Hematopoietic multipotent progenitor cell treated with erythropoietin and hydrocortisone succinate and interleukin-3 and kit ligand, for 4 days (in vitro differentiated cells): ENCODE results near the gene MAP2K2.
A peak's percentile ranks its signal among the peaks of the same experiment; 100 is the strongest.

Experiments used
- DNase-seq: peaks from one replicate; pipeline ENCODE4 v3.0.0-alpha.2; 2015

Gene MAP2K2

DNA sequence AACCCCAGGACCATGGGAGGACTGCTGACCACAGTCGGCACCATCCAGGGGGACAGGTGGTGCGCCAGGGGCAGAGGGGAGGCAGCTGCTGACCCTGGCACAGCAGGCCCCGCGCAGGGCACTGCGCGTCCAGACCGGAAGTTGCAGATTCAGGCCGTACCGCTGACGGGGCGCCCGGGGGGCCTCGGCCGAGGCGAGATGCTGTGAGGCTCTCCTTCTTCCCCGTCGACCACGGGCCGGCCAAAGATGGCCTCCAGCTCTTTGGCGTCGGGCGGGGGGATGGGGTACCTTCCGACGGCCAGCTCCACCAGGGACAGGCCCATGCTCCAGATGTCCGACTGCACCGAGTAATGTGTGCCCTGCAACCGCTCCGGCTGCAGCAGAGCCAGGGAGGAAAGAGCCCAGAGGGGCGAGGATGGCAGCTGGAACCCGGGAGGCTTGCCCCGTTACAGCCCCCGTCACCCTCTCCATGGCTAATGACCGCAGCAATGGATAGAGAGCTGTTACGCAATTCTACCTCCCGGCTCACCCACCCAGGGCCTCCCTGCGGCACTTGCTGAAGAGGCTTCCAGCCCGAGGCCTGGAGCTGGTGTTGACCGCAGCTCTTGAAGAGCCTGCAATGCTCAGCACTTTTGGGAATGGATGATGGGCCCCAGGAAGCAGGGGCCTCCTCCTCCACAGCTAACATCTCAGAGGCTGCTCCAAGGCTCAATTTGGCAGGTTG, 24.7 kb downstream of the MAP2K2 start:
- DNase-seq: no peak

- DNase-seq: no peak
These were observed 25.4 kb downstream of the MAP2K2 start for GRCh38 chr19:4098493-4098892.

DNA sequence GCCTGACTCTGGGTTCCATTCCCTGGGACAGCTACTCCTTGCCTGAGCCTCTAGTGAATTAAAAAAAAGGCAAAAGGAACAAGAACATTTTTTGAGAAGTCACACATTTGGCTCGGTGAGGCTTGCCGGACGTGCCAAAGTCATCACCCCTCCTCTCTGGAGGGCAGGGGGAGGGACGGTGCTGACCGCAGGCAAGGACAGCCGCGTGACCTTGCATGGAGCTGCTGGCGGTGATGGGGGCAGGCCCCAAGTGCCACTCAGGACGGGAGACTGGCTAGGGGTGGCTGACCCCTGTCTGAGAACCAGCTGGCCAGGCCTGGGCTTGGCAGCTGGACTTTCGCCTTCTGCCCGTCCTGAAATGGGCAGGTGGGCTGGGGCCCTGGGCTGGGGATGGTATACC, 26.4 kb downstream of the MAP2K2 start:
- no peak for DNase-seq

GRCh38 chr19:4096049-4096892, 27.7 kb downstream of the MAP2K2 start:
- DNase-seq: no peak

- no peak for DNase-seq
These were observed 28.5 kb downstream of the MAP2K2 start for GRCh38 chr19:4095488-4095844.

DNA sequence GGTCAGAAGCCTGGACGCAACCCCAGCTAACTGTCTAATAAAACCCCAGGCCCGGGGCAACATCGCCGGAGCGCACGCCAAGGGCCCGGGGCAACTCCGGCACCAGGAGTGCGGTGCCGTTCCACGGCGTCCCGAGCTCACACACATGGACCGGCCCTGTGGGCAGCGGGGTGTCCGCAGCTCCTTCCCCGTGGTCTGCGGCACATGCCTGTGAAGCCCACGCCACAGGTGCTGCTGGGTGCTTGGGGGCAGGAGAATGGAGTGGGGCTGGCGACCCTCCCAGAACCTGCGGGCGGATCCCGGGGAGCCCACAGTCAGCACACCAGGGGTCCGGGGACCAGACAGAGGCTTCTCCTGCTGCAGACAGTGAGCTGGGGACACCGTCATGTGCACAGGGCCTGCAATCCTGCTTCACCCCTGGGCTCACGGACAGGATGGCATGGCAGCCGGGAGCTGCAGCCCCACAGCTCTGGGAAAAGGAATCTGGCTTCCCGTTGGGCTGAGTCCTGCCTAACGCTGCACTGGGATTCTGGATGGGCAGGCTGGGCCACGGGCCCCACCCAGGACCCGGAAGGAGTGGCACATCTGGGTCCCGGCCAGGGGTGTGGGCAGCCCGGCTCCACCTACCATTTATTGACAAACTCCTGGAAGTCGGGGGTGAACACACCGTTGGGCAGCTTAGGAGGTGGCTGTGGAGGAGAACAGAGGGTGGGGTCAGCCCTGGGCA, 29.0 kb downstream of the MAP2K2 start:
- DNase-seq: no peak

- DNase-seq: no peak
These were observed 29.6 kb downstream of the MAP2K2 start for GRCh38 chr19:4094291-4094690.

DNA sequence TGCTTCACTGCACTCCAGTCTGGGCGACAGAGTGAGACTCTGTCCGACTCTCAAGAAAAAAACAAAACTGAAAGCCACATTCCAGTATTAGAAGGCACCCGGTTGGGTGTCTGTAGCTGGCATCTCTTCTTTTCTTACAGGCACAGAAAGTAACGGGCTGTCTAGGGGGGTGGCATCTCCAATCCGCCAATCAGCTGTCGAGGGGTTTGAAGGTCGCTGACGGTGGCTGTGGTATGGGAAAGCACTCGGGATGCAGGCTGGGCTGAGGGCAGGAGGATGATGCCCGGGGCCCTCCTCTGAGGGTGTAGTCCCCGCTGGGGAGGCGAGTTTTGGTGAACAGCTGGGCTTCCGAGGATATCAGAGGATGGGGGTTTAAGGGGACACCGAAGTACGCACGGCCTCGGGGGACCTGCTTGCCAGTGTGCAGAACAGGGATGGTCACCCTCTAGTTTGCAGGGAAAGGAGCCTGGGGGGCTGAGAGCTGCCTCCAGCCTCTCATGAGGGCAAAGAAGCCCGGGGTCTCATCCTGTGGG, 30.2 kb downstream of the MAP2K2 start:
- DNase-seq: no peak

DNA sequence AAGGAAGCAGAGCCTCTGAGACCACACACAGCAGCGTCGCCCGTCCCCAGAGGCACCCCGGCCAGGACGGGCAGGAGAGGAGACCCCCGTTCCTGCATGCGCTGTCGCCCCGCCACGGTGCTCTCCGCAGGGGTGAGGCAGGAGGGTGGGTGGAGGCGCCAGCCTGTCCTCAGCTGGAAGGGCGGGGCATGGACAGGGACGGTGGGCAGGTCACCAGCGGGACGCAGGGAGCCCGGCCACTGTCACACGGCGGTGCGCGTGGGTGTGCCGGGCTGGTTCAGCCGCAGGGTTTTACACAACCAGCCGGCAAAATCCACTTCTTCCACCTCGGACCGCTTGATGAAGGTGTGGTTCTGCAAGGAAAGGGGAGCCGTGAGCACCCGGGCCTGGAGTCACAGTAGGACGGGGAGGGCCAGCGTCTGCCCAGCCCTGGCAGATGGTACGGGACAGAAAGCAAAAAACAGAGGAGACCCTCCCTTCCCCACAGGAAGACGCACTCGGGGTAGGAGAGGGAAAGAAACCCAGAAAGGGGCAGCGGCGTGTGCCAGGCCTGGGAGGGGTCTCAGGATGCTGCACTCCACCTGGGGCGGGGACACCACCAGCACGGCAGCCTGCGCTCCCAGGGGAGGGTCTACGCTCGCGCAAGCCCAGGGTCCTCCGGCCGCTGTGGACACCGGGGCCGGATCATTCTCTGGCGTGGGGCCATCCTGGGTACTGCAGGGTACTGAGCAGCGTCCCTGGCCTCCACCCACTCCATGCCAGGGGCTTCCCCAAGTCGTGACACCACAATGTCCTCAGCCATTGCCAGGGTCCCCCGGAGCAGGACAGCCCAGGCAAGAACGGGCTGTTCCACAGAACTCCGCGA, 33.3 kb downstream of the MAP2K2 start:
- no peak for DNase-seq

DNA sequence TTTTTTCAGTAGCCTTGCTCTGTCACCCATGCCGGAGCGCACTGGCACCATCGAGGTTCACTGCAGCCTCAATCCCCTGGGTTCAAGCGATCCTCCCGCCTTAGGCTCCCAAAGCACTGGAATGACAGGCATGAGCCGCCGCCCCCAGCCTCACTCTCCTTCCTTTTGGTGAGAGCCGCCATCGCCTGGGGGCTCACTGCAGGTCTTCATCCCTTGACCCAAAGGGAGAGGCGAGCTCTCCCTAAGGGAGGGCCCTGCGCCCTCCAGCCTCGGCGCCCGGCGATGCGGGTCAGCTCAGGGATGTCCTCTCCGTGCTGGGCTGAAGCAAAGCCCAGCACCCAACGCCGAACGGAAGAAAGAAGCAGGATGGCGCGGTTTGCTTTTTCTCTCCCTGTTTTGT, 34.0 kb downstream of the MAP2K2 start:
- DNase-seq: no peak

- DNase-seq: peak; percentile 94
These were observed 34.5 kb downstream of the MAP2K2 start for GRCh38 chr19:4089400-4089908.

DNA sequence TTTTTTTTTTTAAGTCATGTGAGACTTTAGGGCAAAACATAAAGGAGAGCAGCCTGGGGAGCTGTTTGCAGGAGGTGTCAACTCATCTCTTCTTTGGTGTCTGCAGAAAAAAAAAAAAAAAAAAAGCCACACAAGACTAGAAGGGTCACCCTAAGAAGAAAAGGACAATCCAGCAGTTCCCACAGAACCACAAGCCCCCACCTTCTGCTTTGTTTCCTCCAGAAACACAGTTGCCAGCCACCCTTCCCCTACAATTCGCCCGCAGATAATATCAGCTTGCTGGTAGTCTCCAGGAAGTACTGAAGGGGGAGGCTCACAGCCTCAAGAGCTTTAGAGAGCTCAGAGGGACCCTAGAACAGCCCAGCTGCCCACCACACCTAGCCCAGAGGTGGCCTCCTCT, 34.9 kb downstream of the MAP2K2 start:
- peak; percentile 97 for DNase-seq

- no peak for DNase-seq
These were observed 35.9 kb downstream of the MAP2K2 start for GRCh38 chr19:4087787-4088679.

- no peak for DNase-seq
These were observed 37.5 kb downstream of the MAP2K2 start for GRCh38 chr19:4086411-4086867.

GRCh38 chr19:4084547-4084877, 39.4 kb downstream of the MAP2K2 start:
- DNase-seq: no peak

DNA sequence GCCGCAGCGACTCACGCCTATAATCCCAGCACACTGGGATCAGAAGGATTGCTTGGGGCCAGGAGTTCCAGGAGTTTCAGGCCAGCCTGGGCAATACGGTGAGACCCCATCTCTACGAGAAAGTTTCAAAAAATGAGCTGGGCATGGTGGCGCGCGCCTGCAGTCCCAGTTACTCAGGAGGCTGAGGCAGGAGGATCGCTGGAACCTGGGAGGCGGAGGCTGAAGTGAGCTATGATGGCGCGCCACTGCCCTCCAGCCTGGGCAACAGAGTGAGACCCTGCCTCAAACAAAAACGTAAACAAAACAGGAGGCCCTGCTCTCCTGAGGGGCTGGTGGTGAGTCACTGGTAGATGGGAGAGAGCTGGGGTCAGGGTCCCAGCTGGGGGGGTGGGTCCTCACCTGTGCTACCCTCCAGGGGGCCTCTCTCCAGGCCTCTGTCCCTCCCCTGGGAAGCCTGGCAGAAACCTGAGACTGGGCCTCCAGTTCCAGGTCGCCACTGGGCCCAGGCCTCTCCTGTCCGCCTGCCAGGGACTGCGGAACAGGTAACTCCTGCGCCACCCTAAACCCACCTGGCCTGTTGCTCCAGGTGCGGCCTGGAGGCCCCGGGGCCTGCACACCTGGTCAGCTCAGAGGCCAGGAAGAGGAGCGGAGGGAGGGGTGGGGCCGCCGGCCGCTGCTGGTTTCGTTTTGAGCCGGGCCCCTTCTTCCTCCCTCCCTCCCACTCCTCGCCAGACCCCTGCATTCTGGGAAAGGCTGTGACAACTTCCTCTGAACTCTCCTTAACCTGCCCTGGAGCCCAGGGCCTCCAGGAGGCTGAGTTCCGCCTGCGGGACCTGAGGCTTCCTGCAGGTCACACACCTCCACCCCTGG, 40.0 kb downstream of the MAP2K2 start:
- peak; percentile 62 for DNase-seq

DNA sequence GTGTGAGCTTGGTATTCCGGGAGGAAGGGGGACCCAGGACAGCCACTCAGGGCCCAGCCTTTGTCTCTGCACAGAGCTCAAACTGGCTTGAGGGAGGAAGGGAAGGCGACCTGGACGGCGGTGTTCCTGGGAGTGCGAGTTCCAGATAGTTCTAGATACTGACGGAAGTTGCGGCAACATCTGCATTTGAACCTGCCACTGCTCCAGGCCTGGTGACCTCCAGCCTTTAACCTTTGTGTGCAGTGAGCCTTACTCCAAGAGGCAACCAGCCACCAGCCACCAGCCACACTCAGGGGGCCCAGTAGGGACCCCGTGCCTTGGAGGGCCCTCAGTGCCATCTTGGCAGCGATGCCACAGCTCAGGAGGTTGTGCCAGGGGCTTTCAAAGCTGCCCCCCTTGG, 41.8 kb downstream of the MAP2K2 start:
- no peak for DNase-seq

DNA sequence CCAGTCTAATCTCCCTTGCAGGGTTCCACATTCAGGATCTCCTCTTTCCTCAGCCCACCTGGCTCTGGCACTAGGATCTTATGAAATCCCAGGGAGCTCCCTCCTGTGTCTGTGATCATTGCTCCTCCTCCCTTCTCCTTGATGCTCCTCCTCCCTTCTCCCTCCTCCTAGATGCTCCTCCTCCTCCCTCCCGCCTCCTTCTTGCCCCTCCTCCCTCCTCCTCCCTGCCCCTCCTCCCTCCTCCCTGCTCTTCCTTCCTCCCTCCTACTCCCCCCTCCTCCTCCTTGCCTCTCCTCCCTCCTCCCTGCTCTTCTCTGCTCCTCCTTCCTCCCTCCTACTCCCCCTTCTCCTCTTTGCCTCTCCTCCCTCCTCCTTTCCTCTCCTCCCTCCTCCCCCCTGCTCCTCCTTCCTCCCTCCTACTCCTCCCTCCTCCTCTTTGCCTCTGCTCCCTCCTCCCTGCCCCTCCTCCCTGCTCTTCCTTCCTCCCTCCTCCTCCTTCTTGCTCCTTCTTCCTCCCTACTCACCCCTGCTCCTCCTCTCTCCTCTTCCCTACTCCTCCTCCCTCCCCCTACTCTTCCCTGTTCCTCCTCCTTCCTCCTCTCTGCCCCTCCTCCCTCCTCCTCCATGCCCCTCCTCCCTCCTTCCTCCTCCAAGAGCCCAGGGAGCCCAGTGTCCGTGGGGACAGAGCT, 42.3 kb downstream of the MAP2K2 start:
- peak; percentile 55 for DNase-seq

DNA sequence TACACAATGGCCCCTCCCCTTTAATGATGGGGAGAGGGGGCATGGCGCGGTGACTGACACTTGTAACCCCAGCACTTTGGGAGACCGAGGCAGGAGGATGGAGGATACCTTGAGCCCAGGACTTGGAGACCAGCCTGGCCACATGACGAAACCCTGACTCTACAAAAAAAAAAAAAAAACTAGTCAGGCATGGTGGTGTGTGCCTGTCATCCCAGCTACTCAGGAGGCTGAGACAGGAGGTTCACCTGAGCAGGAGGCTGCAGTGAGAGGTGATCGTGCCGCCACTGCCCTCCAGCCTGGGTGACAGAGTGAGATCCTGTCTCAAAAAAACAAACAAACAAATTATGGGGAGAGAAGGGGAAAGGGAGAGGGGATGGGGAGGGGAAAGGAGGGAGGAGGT, 43.4 kb downstream of the MAP2K2 start:
- no peak for DNase-seq
